Omental fat pad (tissue), 4 donors: ENCODE measurements around the gene ETV1. TPM values are rescaled to one million over a fixed set of nuclear protein-coding genes. Genes with fewer than 3 reads are reported as not detected.
A peak's percentile ranks its signal among the peaks of the same experiment; 100 is the strongest.
"Not testable (repeated sequence)": the region's sequence is repeated elsewhere in the genome, so short reads cannot be mapped to it uniquely, and the experiment has no call there.

Experiments used
- ATAC-seq: fragments of 150-250 bp; one replicate; pipeline ENCODE4 v1.9.1; 2016; ENCODE audit warnings: mild to moderate bottlenecking, moderate library complexity; ENCODE audit not compliant: low FRiP score
- DNase-seq: peaks from one replicate; pipeline ENCODE4 v3.0.0-alpha.2; 2019; ENCODE audit warnings: low spot score
- total RNA-seq, 4 donors: library from RNA; depleted of rRNA; stranded (reverse); fragments of >200 nt; gene quantifications; one replicate each; pipeline ENCODE4 v1.1.0, GENCODE V29; 2016
- TF ChIP-seq, protein P1 (sequence below), 3 donors: fragments of 450-650 bp; IDR thresholded peaks; one replicate each; pipeline ENCODE4 v1.5.1; 2016 to 2017; ENCODE audit warnings: antibody characterized with exemption in 3 of 3, mild to moderate bottlenecking in 3 of 3, moderate library complexity in 2 of 3

The ETV1 gene
- total RNA-seq, 4 donors from 2014 or later = 1.3 to 8.8 (median 4.6) TPM

DNA sequence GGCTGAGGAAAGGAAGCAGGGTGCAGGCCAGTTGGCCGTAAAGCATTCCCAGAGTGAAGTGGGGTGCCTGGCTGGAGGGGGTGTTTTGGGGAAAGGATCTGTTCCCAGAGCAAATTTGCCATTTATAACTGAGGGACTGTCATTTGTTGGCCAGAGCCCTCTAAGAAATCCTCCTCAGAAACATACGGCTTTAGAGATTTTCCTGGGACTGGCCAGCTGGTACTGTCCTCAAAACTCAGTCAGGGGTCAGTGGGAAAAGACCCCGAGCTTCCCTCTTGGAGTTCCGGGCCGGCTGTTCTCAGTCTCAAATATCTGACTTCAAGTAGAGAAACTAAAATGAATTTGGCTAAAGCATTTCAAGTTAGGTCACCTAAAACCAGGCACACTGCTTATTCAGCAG is 55.9 kb downstream of the ETV1 start:
- no peak for DNase-seq
- TF ChIP-seq, protein P1, sequence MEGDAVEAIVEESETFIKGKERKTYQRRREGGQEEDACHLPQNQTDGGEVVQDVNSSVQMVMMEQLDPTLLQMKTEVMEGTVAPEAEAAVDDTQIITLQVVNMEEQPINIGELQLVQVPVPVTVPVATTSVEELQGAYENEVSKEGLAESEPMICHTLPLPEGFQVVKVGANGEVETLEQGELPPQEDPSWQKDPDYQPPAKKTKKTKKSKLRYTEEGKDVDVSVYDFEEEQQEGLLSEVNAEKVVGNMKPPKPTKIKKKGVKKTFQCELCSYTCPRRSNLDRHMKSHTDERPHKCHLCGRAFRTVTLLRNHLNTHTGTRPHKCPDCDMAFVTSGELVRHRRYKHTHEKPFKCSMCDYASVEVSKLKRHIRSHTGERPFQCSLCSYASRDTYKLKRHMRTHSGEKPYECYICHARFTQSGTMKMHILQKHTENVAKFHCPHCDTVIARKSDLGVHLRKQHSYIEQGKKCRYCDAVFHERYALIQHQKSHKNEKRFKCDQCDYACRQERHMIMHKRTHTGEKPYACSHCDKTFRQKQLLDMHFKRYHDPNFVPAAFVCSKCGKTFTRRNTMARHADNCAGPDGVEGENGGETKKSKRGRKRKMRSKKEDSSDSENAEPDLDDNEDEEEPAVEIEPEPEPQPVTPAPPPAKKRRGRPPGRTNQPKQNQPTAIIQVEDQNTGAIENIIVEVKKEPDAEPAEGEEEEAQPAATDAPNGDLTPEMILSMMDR (IDR thresholded peaks at IDR 0.05) = no peak
- ATAC-seq = no peak

DNA sequence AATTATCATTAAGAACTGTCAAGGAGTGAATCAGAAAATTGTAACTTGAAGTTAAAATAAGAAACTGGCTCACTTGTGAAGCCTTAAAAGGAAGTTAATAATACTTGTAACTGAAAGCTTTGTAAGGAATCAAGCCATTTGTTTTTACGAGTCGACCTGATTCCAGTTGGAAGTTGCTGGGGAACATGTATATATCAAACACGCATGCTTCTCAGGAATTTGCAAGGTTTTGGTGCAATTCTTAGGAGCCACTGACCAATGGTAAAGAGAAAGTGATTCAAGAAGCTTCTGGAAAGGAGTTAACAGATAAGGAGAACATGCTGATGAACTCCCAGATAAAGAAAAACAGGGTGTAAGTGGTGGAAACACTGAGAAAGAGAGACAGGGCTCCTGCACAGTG is 56.4 kb downstream of the ETV1 start:
- TF ChIP-seq, protein P1 (IDR thresholded peaks at IDR 0.05) = no peak
- ATAC-seq = no peak
- DNase-seq = no peak

DNA sequence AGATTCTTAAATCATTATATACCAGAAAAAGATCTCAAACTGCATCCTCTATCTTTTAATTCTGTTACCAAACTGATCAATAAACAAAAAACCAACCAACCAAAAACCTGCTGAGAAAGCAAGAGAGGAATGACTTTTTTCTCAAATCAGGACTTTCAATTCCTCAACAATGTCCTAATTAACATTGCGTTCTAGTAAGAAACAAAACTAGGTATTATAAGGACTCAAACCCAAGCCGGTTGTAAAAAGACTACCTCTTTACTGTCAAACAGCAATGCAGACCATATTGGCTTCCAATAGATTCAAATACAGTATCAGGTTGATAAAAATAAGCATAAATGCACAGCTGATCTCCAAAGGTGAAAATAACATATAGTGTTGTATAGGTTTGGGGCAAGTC is 57.3 kb downstream of the ETV1 start:
- no peak for DNase-seq
- ATAC-seq = no peak
- TF ChIP-seq, protein P1 (IDR thresholded peaks at IDR 0.05) = no peak

DNA sequence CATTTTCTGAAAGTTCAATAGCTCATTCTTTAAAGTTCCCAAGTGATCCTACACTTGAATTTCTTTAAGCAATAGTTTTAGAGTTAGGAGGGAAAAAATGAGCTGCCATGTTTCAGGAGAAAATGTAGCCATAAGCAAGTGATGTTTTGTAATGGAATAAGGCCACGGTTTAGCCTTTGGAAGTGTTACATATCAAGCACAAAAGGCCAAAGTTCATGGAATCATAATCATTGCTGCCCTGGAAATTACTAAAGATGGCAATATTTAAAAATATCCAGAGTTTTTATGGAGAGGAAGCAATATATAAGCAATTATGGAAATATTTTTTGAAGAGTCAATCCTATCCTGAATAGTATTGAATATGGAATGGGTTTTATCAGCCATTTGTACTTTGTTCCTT is 68.4 kb downstream of the ETV1 start:
- TF ChIP-seq, protein P1 (IDR thresholded peaks at IDR 0.05) = no peak
- ATAC-seq = no peak
- no peak for DNase-seq

DNA sequence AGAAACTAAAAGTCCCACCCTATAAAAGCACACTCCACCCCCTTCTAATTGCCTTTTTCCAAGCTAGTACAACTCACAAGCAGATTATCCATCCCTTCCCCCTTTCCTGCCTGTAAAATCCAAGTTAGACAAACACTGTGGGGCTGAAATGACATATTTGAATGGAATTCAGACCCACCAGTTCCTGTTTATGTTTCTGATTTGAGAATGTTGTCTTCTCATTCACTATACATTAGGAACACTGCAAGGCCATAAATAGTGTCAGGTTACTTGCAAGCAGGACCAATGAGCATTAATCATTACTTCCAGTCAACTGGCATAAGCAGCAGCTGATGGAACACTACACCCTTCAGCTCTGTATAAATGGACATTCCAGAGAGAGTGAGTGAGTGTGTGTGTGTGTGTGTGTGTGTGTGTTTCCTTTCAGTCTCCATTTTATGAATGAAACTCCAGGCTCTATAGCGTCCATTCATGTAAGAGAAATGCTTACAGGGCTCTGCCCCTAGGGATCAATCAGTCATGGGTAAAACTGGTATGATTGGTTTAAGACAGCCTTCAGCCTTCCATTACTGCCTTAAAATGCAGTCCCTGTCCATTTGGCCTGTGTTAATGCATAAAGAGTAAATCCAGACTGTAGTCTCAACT is 69.3 kb downstream of the ETV1 start:
- ATAC-seq (peak; percentile 78), DNase-seq (no peak)
- TF ChIP-seq, protein P1 (IDR thresholded peaks at IDR 0.05) = no peak

DNA sequence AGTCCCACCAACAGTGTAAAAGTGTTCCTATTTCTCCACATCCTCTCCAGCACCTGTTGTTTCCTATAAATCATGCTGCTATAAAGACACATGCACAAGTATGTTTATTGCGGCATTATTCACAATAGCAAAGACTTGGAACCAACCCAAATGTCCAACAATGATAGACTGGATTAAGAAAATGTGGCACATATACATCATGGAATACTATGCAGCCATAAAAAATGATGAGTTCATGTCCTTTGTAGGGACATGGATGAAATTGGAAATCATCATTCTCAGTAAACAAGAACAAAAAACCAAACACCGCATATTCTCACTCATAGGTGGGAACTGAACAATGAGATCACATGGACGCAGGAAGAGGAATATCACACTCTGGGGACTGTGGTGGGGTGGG is 71.1 kb downstream of the ETV1 start:
- not testable (repeated sequence) for DNase-seq

DNA sequence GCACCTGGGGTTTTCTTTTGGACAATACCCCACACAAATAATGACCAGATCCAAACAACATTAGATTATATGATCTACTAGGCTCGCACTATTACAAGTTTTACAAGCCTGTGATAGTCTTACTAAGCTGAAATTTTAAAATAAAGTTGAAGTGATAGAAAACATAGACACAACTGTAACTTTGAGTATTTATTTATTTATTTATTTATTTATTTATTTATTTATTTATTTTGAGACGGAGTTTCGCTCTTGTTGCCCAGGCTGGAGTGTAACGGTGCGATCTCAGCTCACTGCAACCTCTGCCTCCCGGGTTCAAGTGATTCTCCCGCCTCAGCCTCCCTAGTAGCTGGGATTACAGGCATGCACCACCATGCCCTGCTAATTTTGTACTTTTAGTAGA is 72.4 kb downstream of the ETV1 start:
- ATAC-seq = not testable (repeated sequence)

More for the DNA sequence above, 71.1 kb downstream of the ETV1 start:
- not testable (repeated sequence) for ATAC-seq

DNA sequence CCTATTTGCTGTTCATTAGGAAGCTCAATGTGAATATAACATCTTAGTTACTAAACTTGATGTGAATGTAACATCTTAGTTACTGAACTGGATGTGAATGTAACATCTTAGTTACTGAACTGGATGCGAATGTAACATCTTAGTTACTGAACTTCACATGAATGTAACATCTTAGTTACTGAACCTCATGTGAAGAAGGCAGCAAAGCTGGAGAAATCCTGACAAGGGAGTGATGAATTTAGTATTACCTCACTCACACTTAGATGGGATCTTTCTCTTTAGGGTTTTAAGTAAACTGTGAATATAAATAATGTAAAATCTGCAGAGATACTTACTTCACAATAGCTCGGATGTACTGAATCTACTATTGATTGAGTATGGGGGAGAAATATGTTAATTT is 73.6 kb downstream of the ETV1 start:
- TF ChIP-seq, protein P1 (IDR thresholded peaks at IDR 0.05) = no peak
- no peak for ATAC-seq

More for the DNA sequence above, 72.4 kb downstream of the ETV1 start:
- DNase-seq = not testable (repeated sequence)

More for the DNA sequence above, 73.6 kb downstream of the ETV1 start:
- no peak for DNase-seq
